Esophagus squamous epithelium (tissue), 5 donors: ENCODE results near the gene MMADHC. TPM values are rescaled to one million over a fixed set of nuclear protein-coding genes. Genes with fewer than 3 reads are reported as not detected.
A peak's percentile ranks its signal among the peaks of the same experiment; 100 is the strongest.

Experiments used
- DNase-seq: peaks from one replicate; lab custom pipeline; 2025; lab: John Stamatoyannopoulos, UW
- H3K27ac ChIP-seq, 4 donors: fragments of 200-600 bp; sonication (generic); one replicate each; pipeline ENCODE4 v1.5.1; 2016 to 2019; ENCODE audit warnings: mild to moderate bottlenecking in 1 of 4
- H3K27me3 ChIP-seq, 4 donors: fragments of 200-600 bp; sonication (generic); 1 replicate in 3 of 4; 2 replicates in 1 of 4; pipeline versions ENCODE4 v1.5.1 to v1.6.0; 2017 to 2021; ENCODE audit warnings: antibody characterized with exemption in 1 of 4
- H3K36me3 ChIP-seq, 3 donors: fragments of 200-600 bp; sonication (generic); one replicate each; pipeline ENCODE4 v1.5.1; 2016 to 2019
- H3K4me1 ChIP-seq, 3 donors: fragments of 200-600 bp; sonication (generic); one replicate each; pipeline ENCODE4 v1.5.1; 2017 to 2019
- H3K4me3 ChIP-seq, 4 donors: fragments of 200-600 bp; sonication (generic); 1 replicate in 3 of 4; 2 replicates in 1 of 4; pipeline ENCODE4 v1.5.1; 2016 to 2019; ENCODE audit warnings: mild to moderate bottlenecking in 2 of 4, moderate library complexity in 1 of 4
- H3K9me3 ChIP-seq, 3 donors: fragments of 200-600 bp; sonication (generic); one replicate each; pipeline ENCODE4 v1.5.1; 2016 to 2019
- CTCF ChIP-seq, 6 experiments: fragments of 450-650 bp in 4 of 6; fragments of 200-600 bp in 2 of 6; sonication (generic) in 2 of 6; IDR thresholded peaks; one replicate each; pipeline ENCODE4 v1.5.1; 2016 to 2019; ENCODE audit warnings: antibody characterized with exemption in 6 of 6, mild to moderate bottlenecking in 4 of 6, moderate library complexity in 4 of 6
- POLR2A ChIP-seq, 4 donors: fragments of 450-650 bp; IDR thresholded peaks; one replicate each; pipeline ENCODE4 v1.6.1; 2017; ENCODE audit warnings: antibody characterized with exemption in 4 of 4, mild to moderate bottlenecking in 4 of 4, moderate library complexity in 3 of 4
- WGBS, 2 donors: methylation state at CpG; one replicate each; pipeline ENCODE4 v1.1.5; 2018; 5-methylcytosine and 5-hydroxymethylcytosine counted together
- intact Hi-C: fragments of 100-400 bp; cut with DNase I; formaldehyde crosslinking; loops from one replicate; pipeline ENCODE4 v1.15.0; 2022
- total RNA-seq, 4 donors: library from RNA; depleted of rRNA; stranded (reverse); fragments of >200 nt; gene quantifications; one replicate each; pipeline ENCODE4 v1.1.0, GENCODE V29; 2016
- donor health status: DM: yes; HTN: yes; CAD: no.

MMADHC gene
- total RNA-seq, 4 donors from 2014 or later = 71.9 to 134 (median 110) TPM

- TF ChIP-seq POLR2A (IDR thresholded peaks at IDR 0.05) (no peak), CTCF (IDR thresholded peaks at IDR 0.05) (no peak)
- peak overlapping the region in 2 of 4 donors; percentile 72 to 78 for H3K4me3 ChIP-seq
- no peak for DNase-seq
Measured at GRCh38 chr2:149585166-149585885, 2.2 kb downstream of the MMADHC start.

GRCh38 chr2:149579972-149580882, 7.3 kb downstream of the MMADHC start:
- no peak for DNase-seq
- peaks cover 12 to 91% (median 18%) of the 10 kb centered on the region in 3 donors for H3K36me3 ChIP-seq
- intact Hi-C loops = no loop called here

More at GRCh38 chr2:149585166-149585885, 2.2 kb downstream of the MMADHC start:
- Histone ChIP-seq H3K4me1 (peaks cover 0 to 51% (median 12%) of the 10 kb centered on the region in 3 donors), H3K27ac (peak overlapping the region in 1 of 4 donors; percentile 2), H3K9me3 (no peaks in the 10 kb centered on the region), H3K36me3 (peaks cover 0 to 40% (median 0%) of the 10 kb centered on the region in 3 donors), H3K27me3 (no peaks in the 10 kb centered on the region)
- intact Hi-C loops = no loop called here
- WGBS, 2 donors = 65 to 68% methylated on average over 2 of the region's 2 CpGs

GRCh38 chr2:149577269-149577668, 10.3 kb downstream of the MMADHC start:
- Histone ChIP-seq H3K36me3 (peaks cover 12 to 94% (median 24%) of the 10 kb centered on the region in 3 donors), H3K9me3 (no peaks in the 10 kb centered on the region), H3K27ac (no peak overlapping the region), H3K27me3 (no peaks in the 10 kb centered on the region), H3K4me3 (no peak overlapping the region), H3K4me1 (peaks cover 0 to 40% (median 3%) of the 10 kb centered on the region in 3 donors)
- 77 to 97% methylated on average over 2 of the region's 2 CpGs for WGBS, 2 donors
- no peak for DNase-seq
- intact Hi-C loops = no loop called here
- TF ChIP-seq POLR2A (IDR thresholded peaks at IDR 0.05) = no peak
- no peak for TF ChIP-seq CTCF (IDR thresholded peaks at IDR 0.05)

More at GRCh38 chr2:149579972-149580882, 7.3 kb downstream of the MMADHC start:
- peaks cover 0 to 59% (median 7%) of the 10 kb centered on the region in 3 donors for H3K4me1 ChIP-seq
- no peaks in the 10 kb centered on the region for H3K9me3 ChIP-seq
- no peak for TF ChIP-seq CTCF (IDR thresholded peaks at IDR 0.05)
- no peak for TF ChIP-seq POLR2A (IDR thresholded peaks at IDR 0.05)
- H3K4me3 ChIP-seq = no peak overlapping the region
- no peaks in the 10 kb centered on the region for H3K27me3 ChIP-seq
- WGBS, 2 donors = 83 to 86% methylated on average over 7 of the region's 7 CpGs
- H3K27ac ChIP-seq = no peak overlapping the region

- H3K27me3 ChIP-seq = no peaks in the 10 kb centered on the region
- no peak for DNase-seq
- peaks cover 12 to 94% (median 24%) of the 10 kb centered on the region in 3 donors for H3K36me3 ChIP-seq
- H3K4me1 ChIP-seq = peaks cover 0 to 40% (median 3%) of the 10 kb centered on the region in 3 donors
- no peak overlapping the region for H3K4me3 ChIP-seq
- no peak overlapping the region for H3K27ac ChIP-seq
- H3K9me3 ChIP-seq = no peaks in the 10 kb centered on the region
- TF ChIP-seq CTCF (IDR thresholded peaks at IDR 0.05) = no peak
- no peak for TF ChIP-seq POLR2A (IDR thresholded peaks at IDR 0.05)
- WGBS, 2 donors = 71 to 83% methylated on average over 2 of the region's 2 CpGs
- intact Hi-C loops = no loop called here
Measured at GRCh38 chr2:149575752-149576151, 11.8 kb downstream of the MMADHC start.
